Activated CD4-positive, alpha-beta T cell treated with anti-CD3 and anti-CD28 coated beads, Interleukin-2, Interleukin-4, amounts not matched to agents 100 ng/mL and 50 ng/mL, durations not matched to agents 16 hours and 8 hours (primary cell): Measurements from ENCODE around the gene PRSS16.
"Not testable (repeated sequence)": the region's sequence is repeated elsewhere in the genome, so short reads cannot be mapped to it uniquely, and the experiment has no call there.

Experiments
- DNase-seq: peaks from one replicate; pipeline ENCODE4 v3.0.0-alpha.2; 2020; ENCODE audit warnings: low spot score

Gene PRSS16, protein sequence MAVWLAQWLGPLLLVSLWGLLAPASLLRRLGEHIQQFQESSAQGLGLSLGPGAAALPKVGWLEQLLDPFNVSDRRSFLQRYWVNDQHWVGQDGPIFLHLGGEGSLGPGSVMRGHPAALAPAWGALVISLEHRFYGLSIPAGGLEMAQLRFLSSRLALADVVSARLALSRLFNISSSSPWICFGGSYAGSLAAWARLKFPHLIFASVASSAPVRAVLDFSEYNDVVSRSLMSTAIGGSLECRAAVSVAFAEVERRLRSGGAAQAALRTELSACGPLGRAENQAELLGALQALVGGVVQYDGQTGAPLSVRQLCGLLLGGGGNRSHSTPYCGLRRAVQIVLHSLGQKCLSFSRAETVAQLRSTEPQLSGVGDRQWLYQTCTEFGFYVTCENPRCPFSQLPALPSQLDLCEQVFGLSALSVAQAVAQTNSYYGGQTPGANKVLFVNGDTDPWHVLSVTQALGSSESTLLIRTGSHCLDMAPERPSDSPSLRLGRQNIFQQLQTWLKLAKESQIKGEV

DNA sequence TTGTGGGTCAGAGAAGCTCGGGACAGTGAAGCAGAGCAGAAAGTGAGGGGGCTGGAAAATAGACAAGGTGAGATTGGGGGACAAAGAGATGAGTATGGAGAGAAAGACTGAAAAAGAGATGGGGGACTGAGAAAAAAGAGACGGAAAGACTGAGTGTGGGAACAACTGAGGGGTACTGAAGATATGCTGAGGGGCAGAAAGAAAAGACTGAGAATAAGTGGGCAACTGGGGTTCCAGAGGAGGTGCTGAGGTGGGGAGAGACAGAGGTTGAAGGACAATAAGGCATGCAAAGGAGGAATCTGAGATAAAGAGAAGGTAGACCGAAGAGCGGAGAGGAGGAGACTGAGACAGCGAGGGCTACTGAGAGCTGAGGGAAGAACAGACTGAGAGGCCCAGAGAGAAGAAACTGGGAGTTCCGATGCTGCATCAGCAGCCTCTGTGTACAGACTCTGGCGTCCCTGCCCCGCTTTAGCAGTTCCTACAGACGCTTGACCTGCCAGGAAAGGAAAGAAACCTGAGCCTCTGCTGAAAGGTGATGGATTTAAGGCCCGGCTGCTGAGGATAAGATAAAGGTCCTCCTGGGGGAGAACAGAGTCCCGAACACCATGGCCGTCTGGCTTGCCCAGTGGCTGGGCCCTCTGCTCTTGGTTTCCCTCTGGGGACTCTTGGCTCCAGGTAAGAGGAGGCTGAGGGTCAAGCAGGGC is at the start of gene PRSS16:
Gene PRSS16, plus strand, starts transcription at position 569 of the 704 bp plus-strand sequence. Its CDS starts 37 bp downstream, at position 606.
- DNase-seq: no peak

DNA sequence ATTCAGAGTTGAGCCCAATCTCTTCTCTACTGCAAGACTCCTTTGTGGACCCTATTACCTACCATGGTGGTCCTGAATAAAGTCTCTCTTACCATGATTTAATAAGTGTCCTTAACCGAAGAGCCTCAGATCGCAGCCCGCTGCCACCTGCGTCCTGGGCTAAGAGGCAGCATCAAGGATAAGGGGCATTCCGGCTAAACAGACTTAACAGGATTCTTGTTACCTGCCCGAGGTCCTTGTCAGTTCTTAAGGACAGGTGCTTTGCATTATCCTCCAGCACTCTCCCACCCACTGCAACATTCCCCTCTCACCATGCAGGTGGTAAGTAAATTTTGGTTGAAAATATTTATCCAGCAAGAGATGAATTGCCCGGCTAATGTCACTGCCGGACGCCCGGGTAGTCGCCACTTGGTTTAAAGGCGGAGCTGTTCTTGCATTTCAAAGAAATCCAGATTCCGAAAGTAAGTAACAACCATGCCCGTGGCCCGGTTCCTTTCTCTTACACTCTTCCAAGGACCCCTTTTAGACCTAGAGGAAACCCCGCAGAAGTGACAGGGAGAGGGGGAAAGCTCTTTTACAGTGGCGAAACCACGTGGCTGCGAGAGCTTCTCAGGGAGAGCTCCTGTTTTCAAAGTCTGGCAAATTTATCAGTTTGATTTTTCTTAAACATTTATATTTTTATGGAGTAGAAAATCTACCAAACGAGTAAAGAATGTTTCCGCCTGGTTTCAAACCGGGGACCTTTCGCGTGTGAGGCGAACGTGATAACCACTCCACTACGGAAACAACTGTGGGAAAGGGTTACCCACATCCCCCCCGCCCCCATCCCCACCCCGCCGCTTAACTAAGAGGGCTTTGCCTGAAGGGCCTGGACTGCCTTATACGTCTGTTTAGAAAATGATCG is 41.9 kb upstream of the PRSS16 start:
- DNase-seq: peak; percentile 60

DNA sequence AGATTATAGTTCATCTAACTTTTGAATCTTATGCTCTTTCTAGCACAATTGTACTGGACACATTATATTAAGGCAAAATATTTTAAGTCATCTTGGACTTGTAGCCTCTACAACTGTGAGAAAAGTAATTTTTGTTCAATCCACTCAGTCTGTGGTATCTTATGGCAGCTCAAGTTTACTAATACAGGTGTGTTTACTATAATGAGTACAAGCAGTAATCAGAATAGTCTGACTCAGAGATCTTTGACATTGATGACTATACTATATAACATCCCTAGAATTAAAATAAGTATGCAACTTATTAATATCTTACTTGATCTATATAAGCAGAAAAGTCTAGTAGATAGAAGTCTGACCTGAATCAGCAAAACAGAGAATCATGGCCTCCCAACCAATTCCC is 40.7 kb upstream of the PRSS16 start:
- no peak for DNase-seq

DNA sequence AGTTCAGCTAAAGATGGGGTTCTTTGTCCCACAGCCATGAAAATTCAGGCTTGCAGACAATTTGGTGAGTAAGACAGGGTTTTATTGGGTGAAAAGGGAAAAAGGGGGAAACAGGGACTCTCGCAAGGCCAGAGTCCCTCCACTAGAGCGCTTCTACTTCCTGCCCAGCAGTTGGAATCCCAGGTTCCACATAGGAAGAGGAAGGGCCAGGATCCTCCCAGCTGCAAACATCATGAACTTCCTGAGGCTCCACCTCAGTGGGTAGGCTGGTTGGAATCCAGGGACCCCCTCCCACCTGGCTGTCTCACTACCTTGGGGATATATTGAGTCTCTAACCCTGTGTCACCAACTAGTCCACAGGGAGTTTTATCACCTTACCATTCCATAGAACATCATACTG is 39.5 kb upstream of the PRSS16 start:
- DNase-seq: no peak

DNA sequence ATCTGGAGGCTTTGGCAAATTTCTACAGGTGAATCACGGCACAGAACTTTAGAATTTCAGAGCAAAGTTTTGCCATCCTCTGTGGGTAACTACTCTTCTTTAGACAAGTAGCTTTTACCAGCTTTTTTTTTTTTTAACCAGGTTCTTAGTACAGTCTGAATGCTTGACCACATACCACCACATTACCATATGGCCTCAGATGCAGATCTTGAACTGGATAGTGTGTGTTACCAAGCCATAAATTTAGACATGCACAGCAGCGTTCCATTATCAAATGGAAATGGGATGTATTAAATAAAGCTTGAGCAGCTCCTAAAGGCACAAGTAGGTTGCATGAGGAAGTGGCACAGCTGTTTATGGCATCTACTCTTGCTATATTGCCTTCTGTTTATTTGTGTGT is 38.3 kb upstream of the PRSS16 start:
- no peak for DNase-seq

DNA sequence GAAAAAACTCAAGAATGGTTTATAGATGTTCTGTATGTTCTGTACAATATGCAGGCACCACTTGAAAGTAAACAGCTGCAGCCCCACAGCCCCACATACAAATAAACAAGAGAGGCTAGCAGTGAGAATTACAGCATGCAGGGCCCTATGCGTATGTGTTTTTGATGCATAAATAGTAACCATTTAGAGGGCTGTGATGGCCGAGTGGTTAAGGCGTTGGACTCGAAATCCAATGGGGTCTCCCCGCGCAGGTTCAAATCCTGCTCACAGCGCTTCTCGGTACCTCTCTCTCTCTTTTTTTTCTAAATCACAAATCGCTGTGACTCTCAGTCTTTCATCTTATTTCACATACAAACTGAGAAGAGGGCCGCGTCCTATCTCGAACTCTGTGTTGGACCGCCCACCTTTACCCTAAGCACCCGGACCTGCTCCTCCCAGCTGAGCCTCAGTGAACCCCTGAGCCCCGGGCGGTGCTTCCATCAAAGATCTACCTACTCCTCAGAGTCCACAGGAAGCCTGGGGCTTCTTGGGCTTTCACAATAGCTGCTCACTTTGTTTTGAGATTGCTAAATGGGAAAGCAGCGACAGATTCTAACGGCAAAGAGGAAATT is 37.7 kb upstream of the PRSS16 start:
- DNase-seq: peak; percentile 44

DNA sequence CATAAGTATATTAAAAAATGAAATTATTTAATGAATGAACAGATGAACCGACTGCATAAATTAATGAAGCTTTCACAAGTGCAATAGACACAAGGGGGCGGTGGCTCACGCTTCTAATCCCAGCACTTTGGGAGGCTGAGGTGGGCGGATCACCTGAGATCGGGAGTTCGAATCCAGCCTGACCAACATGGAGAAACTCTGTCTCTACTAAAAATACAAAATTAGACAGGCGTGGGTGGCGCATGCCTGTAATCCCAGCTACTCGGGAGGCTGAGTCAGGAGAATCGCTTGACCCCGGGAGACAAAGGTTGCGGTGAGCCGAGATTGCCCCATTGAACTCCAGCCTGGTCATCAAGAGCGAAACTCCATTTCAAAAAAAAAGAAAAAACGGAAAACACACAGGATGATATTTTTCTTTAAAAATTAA is 34.4 kb upstream of the PRSS16 start:
- not testable (repeated sequence) for DNase-seq

DNA sequence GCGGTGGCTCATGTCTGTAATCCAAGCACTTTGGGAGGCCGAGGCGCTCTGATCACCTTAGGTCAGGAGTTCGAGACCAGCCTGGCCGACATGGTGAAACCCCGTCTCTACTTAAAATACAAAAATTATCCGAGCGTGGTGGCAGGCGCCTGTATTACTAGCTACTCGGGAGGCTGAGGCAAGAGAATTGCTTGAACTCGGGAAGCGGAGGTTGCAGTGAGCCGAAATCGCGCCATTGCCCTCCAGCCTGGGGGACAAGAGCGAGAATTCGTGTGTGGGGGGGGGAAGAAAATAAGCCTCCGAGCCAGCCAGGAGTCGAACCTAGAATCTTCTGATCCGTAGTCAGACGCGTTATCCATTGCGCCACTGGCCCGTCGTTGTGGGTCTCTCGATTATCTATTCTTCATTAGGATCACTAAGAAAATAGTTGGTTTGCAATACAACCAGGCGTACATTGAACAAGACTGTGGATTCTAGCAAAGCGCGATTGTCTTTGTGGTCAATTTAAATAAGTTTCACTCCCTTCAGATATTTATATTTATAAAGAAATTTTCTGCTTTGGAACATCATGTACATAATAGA is 33.9 kb upstream of the PRSS16 start:
- DNase-seq: peak; percentile 67

DNA sequence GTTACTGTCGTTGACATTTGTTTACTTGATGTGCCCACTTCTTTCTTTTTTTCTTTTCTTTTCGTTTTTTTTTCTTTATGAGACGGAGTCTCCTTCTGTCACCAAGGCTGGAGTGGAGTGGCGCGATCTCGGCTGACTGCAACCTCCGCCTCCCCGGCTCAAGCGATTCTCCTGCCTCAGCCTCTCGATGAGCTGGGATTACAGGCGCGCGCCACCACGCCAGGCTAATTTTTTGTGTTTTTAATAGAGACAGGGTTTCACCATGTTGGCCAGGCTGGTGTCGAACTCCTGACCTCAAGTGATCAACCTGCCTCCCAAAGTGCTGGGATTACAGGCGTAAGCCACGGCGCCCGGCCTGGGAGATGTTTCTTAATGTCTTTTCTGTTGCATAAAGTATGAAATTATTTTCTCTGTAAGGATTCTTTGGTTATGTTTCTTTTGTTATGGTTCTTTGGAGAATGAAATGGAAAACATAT is 33.3 kb upstream of the PRSS16 start:
- no peak for DNase-seq

DNA sequence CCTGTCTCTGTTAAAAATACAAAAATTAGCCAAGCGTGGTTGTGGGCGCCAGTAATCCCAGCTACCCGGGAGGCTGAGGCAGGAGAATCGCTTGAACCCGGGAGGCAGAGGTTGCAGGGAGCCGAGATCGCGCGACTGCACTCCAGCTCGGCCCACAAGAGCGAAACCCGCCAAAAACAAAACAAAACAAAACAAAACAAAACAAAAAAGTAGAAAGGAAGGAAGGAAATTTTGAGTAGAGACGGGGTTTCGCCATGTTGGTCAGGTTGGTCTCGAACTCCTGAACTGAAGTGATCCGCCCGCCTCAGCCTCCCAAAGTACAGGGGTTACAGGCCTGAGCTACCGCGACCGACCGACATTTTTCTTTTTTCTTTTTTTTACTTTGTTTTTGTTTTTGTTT is 30.6 kb upstream of the PRSS16 start:
- DNase-seq: no peak

DNA sequence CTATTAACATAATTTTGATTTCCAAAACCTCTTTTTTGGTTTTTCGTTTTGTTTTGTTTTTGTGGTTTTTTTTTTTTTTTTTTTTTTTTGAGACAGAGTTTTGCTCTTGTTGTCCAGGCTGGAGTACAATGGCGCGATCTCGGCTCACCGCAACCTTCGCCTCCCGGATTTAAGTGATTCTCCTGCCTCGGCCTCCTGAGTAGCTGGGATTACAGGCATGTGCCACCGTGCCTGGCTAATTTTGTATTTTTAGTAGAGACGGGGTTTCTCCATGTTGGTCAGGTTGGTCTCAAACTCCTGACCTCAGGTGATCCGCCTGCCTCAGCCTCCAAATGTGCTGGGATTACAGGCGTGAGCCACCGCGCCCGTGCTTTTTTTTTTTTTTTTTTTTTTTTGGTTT is 24.5 kb upstream of the PRSS16 start:
- DNase-seq: not testable (repeated sequence)

DNA sequence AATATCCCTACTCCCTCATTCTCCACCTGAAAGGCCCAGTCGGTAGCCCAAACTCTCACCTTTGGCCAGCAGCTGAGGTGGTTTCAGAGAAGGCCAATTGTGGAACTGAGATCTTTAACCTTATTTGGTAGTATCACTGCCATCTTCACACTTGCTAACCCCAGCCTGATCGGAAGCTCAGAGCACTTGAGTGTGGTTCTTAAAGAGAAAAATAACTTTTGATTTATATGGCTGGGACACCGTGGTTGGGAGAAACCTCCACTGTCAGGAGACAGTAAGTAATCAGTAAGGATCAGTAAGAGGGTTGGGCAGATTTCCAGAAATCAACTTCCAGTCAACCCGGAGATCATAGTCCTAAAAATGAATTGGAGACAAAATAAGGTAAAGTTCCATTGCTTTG is 22.8 kb upstream of the PRSS16 start:
- DNase-seq: no peak

DNA sequence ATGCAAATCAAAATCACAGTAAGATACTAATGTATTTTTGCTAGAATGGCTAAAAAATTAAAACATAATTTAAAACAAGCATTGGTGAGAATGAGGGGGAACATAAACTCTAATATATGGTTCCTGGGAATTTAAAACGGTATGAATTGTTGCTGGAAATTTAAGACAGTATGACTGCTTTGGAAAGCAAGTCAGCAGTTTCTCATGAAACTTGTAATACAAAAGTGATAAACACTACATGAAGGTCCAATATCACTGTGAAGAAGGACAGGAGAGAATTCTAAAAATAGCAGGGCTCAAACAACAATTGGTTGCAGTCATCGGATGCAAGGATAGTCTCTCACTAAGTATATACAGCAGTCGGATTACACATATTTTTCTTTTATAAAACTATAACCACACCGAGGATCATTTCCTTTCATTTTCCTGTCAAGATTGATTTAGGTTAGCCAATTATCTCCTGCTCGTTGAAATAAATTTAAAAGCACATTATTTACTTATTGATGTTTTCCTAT is 18.5 kb upstream of the PRSS16 start:
- DNase-seq: no peak

DNA sequence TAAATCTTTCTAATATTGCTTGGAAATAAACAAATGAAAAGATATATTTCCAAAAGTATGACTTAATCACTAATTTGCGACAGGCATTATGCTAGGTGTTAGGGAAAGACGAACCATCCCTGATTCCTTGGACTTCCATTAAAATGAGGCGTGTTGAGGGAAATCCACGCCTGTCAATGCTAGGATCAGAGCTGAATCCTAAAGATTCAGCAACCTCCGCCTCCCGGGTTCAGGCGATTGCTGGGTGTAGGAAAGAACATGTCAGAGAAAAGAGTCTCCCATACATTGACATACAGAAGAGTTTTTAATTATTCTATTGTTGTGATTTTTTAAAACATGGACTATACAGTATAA is 16.8 kb upstream of the PRSS16 start:
- no peak for DNase-seq

DNA sequence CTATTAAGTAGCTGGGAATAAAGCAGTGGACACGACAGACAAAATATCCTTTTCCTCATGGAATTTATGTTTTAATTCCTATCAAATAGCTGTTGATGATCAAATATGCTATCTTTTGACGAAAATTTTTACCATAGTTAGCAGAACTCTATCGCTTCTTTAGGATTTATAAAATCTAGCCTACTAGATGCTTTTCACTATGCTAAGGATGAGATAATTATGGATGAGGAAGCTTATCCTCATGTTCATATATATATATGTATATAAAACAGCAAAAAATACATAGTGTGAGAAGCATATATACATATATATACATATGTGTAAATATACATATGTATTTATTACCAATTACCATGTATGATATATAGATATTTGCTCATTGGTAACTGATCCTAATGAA is 12.9 kb upstream of the PRSS16 start:
- no peak for DNase-seq

DNA sequence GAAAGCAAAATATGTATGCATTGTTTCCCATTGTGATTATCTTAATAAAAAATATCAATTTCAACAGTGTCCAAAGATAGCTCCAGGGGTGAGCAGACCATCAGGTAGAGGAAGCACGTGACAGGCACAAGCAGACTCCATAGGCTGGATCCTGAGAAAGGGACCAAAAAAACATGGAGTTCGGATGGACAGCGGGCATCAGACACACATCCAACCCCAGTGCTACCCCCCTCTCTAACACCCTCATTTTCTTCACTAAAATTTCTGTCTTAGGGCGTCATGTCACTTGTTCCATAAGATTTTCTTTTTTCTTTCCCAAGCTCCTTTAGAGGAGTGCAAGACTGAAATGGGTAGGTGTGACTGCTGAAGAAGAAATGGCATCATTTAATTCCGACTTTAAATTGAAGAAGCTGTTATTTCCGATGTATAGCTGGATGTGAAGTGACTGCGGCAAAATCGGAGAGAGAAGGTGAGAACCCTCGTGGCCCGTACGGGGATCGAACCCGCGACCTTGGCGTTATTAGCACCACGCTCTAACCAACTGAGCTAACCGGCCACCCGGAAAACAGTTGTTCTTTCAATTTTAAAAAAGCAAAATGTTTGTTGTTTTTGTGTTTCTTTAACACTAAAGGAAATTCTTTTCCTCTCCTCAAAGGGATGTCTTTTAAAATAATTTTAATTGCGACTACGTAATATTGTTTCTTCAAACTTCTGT is 10.3 kb upstream of the PRSS16 start:
- DNase-seq: peak; percentile 85

DNA sequence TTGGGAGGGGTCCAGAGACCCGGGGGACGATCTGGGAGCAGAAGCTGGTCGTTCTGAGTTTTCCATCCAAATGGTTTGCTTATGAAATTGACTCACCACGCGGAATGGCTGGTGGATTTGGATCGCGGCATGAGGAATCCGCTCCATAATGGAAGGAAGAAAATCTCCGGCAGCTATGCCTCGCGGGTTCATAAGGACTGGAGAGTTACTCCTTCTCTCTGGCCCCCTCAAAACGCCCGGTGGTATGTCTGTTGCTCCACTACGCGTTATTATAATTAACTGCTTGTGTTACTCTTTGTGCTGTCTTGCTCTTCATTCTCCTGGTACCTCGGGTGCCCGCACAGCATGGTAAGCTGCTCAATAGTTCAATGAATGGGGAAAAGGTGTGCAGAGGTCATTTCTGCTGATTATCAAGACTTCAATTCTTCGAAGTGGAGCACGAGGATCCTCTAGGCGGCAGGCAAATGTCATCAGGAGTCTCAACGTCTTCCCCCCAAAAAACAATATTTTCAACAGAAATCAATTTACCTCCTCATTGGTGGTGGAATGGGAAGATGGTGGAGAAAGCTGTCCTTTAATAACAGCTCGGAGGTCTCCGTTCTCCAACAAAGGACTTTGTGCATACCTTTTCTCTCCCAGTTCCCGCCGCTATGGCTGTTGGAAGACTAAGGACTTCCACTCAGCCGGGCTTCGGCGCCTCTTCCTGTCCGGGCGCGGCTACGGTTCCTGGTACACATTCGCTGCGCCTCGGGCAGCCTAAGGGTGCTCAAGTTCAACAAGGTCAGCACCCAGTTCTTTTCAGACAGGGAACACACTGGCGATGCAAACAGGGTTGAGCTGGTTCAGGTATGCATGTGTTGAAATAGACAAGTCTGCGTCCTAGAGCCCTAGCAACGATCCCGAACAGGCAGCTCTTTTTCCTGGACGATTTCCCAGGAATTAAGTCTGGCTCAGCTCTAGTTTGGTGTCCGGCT is 9.2 kb upstream of the PRSS16 start:
- DNase-seq: no peak

DNA sequence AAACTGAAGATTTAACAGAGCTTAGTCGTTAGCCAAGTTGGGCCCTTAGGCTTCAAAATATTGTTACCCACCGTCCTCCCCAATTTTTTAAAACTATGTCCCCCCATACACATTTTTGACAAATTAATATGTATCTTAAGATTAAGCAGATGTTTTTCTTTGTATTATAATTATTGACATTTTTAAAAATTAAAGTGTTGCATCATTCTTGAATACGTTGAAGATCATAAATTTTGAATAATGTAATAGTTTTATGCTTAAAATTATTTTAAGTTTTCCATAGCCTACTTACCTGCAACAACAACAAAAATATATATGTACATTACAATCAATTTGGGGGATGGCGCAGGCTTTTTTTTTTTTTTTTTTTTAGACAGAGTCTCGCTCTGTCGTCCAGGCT is 8.2 kb upstream of the PRSS16 start:
- no peak for DNase-seq

DNA sequence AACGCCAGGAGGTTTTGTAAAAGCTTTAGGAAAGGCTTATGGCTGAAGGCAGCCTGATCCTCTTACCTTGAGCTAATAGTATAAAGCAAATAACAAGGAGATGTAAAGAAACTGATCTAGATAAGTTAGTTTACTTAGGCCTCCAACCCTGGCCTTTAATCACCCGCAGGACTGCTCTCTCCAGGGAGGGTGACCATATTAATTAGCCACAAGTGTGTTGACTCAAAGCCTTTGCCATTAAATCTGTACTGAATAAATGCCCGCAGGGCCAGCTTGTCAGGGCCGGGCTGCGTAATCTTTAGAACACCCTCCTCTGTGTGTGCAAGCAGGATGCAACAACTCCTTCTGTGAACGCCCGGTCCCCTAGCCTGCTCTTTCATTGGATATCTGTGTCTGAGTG is 6.1 kb upstream of the PRSS16 start:
- no peak for DNase-seq
